A549 treated with dexamethasone at 1 μM for 4 hours (cell line): Measurements from ENCODE around the gene ATP6V1C2. TPM values are rescaled to one million over a fixed set of nuclear protein-coding genes. Genes with fewer than 3 reads are reported as not detected.

Source experiments
- total RNA-seq: library from RNA; stranded (reverse); fragments of 200-300 nt; extraction: Qiagen RNA extraction; gene quantifications from 5 replicates; pipeline ENCODE4 v1.2.3, GENCODE V29; 2022

The ATP6V1C2 gene
- total RNA-seq, result 0.11 to 0.37 TPM (median 0.14 TPM) in 5 replicates

GRCh38 chr2:10721396-10722251 is at the start of gene ATP6V1C2:
Gene ATP6V1C2, plus strand, starts transcription at chr2:10721630. Its CDS starts 1,220 bp downstream, at chr2:10722850.

GRCh38 chr2:10812362-10813162 is 91.1 kb downstream of the ATP6V1C2 start, which contains the start of gene PDIA6:
Gene PDIA6, minus strand, starts transcription at chr2:10812785. Its CDS starts 89 bp downstream, at chr2:10812696.

Other genes with a start within 250 kb of the ATP6V1C2 start
- 44.2 to 47.0 TPM (median 45.3 TPM) in 5 replicates for gene NOL10, start 31.7 kb upstream of the ATP6V1C2 start, total RNA-seq
- 311 to 376 TPM (median 357 TPM) in 5 replicates for gene PDIA6, start 91.2 kb downstream of the ATP6V1C2 start, total RNA-seq
- 19.3 to 38.5 TPM (median 30.5 TPM) in 5 replicates for gene KCNF1, start 190.3 kb downstream of the ATP6V1C2 start, total RNA-seq